DMS114 treated with DMSO at 0.1 percent for 48 hours (cell line): ENCODE results near the gene NECAB2.

ENCODE experiments used
- DNase-seq: peaks from one replicate; lab custom pipeline; 2025; ENCODE audit not compliant: unreplicated experiment; lab: John Stamatoyannopoulos, UW

Gene NECAB2

GRCh38 chr16:84042308-84042878 is 74.3 kb downstream of the NECAB2 start, which contains the start of gene SLC38A8:
Gene SLC38A8 (minus strand): TSS chr16:84042795. CDS start chr16:84042157, 638 bp downstream.
- DNase-seq: no peak

- DNase-seq: no peak
Observed at GRCh38 chr16:84042879-84043485, 74.9 kb downstream of the NECAB2 start.

DNA sequence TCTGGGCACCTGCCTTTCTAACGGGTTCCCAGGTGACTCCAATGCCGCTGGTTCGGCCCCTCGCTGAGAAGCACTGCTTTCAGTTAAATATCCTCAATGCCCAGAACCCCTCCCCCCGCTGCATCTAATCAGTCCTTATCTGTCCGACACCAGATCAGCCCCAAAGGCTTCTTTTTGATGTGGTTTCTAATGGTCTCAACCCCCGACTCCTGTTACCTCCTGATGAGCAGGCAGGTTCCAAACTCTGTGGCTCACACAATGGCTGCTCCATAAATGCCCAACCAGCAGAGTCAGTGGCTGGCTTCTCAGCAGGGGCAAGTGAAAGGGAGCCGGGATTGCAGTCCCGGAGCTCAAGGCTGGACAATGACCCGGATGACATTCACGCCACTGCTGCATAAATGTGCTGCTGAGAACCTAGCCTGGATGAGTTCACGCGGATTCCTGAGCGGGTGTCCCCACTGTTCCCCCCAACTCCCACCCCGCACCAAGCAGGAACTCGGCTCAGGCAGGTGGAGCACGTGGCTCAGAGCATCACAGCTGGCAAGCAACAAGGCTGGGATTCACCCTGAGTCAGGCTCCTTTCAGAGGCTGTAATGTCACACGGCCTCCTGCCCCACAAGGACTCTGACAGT is 75.6 kb downstream of the NECAB2 start:
- no peak for DNase-seq

DNA sequence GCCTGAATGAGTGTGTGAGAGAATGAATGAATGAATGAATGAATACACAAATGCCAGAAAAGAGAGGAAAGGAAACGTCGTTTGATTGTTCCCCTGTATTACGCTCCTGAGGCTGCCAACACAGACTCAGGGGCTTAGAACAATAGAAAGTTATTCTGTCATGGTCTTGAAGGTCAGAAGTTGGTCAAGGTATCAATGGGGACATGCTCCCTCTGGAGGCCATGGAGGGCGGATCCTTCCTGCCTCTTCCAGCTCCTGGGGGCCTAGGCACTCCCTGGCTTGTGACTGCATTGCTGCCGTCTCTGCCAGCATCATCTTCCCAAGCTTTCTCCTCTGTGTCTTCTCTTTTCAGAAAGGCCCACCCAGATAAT is 76.1 kb downstream of the NECAB2 start:
- peak; percentile 8 for DNase-seq

- no peak for DNase-seq
Observed at GRCh38 chr16:84045001-84045817, 77.2 kb downstream of the NECAB2 start.

DNA sequence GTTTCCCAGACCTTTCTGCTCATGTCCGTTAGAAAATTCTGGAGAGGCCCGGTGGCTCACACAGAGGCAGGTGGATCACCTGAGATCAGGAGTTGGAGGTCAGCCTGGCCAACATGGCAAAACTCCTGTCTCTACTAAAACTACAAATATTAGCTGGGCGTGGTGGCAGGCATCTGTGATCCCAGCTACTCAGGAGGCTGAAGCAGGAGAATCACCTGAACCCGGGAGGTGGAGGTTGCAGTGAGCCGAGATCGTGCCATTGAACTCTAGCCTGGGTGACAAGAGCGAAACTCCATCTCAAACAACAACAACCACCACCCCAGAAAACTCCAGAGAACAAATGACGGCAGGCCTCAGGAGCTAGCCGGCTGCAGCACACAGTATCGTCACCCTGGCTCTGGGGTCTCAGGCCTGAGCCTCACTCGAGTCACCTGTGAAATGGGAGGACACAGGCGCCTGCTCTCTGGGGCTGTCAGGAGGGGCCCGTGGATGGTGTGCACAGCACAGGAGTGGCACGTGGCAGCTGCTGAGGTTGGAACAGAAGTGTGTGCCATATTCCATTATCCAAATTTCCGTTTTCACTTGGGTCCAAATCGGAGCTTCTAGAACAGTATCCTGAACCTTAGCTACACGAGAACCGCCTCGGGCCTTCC is 77.9 kb downstream of the NECAB2 start:
- no peak for DNase-seq

DNA sequence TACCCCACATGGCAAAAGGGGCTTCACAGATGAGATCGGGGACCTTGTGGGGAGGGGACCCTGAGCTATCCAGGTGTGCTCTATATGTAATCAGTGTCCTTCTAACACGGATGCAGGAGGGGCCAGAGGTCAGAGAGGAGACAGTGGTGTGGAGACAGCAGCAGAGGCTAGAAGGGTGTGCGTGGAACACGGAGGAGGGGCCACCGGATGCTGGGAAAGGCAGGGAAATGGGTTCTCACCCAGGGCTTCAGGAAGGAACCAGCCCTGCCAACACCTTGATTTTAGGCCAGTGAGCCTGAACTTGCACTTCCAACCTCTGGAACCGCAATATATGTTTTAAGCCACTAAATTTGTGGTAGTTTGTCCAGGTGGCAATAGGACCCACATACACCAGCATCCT is 79.2 kb downstream of the NECAB2 start:
- no peak for DNase-seq

- no peak for DNase-seq
Observed at GRCh38 chr16:84047626-84048025, 79.6 kb downstream of the NECAB2 start.

- no peak for DNase-seq
Observed at GRCh38 chr16:84048270-84048669, 80.2 kb downstream of the NECAB2 start.

GRCh38 chr16:84048871-84049270 is 80.8 kb downstream of the NECAB2 start:
- DNase-seq: no peak

GRCh38 chr16:84049403-84050060 is 81.5 kb downstream of the NECAB2 start:
- no peak for DNase-seq

DNA sequence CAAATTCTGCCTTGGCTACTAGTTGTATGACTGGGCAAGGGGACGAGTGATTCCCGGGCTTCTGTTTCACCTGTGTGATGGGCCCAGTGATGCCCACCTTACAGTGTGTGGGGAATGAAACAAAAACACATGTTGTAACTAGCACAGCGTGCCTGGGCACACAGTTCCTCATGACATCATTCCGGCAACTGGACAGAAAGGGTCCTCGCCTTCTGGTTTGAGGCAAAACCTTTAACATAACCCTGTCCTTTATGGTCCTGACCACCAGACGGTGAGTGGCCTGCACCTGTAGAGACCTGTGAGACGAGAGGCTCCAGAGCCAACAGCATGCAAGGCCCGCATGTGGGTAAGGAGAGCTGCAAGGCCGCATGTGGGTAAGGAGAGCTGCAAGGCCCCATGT is 82.3 kb downstream of the NECAB2 start:
- no peak for DNase-seq

GRCh38 chr16:84052071-84052622 is 84.1 kb downstream of the NECAB2 start:
- no peak for DNase-seq
